Glutamatergic neuron (in vitro differentiated cells): ENCODE data around the gene MBL2. TPM values are rescaled to one million over a fixed set of nuclear protein-coding genes. Genes with fewer than 3 reads are reported as not detected.
A peak's percentile ranks its signal among the peaks of the same experiment; 100 is the strongest.

Experiments
- DNase-seq: peaks from one replicate; pipeline ENCODE4 v3.0.0; 2022
- H3K27ac Mint-ChIP-seq: one replicate; pipeline ENCODE4 v1.8.0; 2020; ENCODE audit warnings: mild to moderate bottlenecking, mixed read lengths, inconsistent platforms; ENCODE audit not compliant: unreplicated experiment
- H3K27me3 Mint-ChIP-seq: one replicate; pipeline ENCODE4 v1.8.0; 2020; ENCODE audit warnings: mild to moderate bottlenecking, moderate library complexity, mixed read lengths, inconsistent platforms; ENCODE audit not compliant: unreplicated experiment
- H3K36me3 Mint-ChIP-seq: one replicate; pipeline ENCODE4 v1.8.0; 2020; ENCODE audit warnings: mild to moderate bottlenecking, mixed read lengths, inconsistent platforms; ENCODE audit not compliant: unreplicated experiment
- H3K4me1 Mint-ChIP-seq: one replicate; pipeline ENCODE4 v1.8.0; 2020; ENCODE audit warnings: mild to moderate bottlenecking, low read depth, mixed read lengths, inconsistent platforms; ENCODE audit not compliant: unreplicated experiment
- H3K4me3 Mint-ChIP-seq: one replicate; pipeline ENCODE4 v1.8.0; 2020; ENCODE audit warnings: mild to moderate bottlenecking, mixed read lengths, inconsistent platforms; ENCODE audit not compliant: unreplicated experiment
- H3K9me3 Mint-ChIP-seq: one replicate; pipeline ENCODE4 v1.8.0; 2020; ENCODE audit warnings: mild to moderate bottlenecking, moderate library complexity, mixed read lengths, inconsistent platforms; ENCODE audit not compliant: unreplicated experiment
- long read RNA-seq: library from polyadenylated mRNA; unstranded; transcript quantifications from one replicate; pipeline ENCODE4 v2.0.0, GENCODE V29; 2020; ENCODE audit not compliant: unreplicated experiment
- total RNA-seq: library from RNA; stranded (reverse); fragmentation: NEBNext Ultra II Directional; extraction: Animal tissue kit (Norgen Biotek cat#: 25700); gene quantifications from one replicate; pipeline ENCODE4 v1.2.1, GENCODE V29; 2021; ENCODE audit not compliant: unreplicated experiment
- TF ChIP-seq, protein P1 (sequence below): fragments of 200-600 bp; sonication (generic); IDR thresholded peaks from one replicate; pipeline ENCODE4 v1.5.0; 2021; ENCODE audit not compliant: partially characterized antibody, unreplicated experiment

The MBL2 gene
- not detected for total RNA-seq
- long read RNA-seq = 0 reads

DNA sequence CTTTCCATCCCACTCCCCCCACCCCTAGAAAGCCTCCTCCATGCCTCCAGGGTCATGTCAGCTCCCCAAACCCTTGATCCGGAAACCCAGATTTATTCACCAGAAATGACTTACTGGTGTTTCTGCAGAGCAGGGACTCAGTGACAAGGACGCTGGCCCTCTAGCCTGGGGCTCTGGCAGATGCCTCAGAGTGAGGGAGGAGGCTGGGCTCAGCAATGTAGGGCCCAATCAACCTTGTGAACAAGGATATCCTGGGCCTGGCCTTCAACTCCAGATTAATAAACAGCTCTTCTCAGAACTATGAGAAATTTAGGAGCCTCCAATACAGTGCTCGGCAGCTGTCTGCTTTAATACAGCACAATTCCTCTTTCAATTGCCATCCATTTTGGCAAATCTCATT lies at the start of gene MBL2:
MBL2 (minus strand) TSS at position 162 of the 400 bp plus-strand sequence. CDS start 1,149 bp downstream, outside the sequence.
- no peaks in the 10 kb centered on the region for H3K9me3 Mint-ChIP-seq

DNA sequence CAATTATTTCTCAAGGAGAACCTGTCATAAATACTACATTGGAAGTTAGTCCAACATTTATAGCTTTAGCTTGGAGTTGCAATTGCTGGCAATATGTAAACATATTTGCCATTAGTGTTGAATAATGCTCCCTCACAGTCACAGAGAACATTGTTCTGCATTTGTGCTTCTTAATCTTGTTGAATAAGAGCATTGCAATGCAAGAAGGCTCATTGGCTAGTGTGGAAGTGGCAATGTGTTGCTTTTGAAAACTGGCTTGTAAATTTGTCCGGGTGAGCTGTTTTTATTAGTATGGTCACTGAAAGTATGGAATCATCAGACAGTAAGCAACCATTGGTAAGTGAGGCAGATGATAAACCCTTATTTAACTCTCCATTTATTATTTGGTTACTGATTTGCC lies 47.7 kb upstream of the MBL2 start:
- no peak for DNase-seq
- TF ChIP-seq, protein P1, sequence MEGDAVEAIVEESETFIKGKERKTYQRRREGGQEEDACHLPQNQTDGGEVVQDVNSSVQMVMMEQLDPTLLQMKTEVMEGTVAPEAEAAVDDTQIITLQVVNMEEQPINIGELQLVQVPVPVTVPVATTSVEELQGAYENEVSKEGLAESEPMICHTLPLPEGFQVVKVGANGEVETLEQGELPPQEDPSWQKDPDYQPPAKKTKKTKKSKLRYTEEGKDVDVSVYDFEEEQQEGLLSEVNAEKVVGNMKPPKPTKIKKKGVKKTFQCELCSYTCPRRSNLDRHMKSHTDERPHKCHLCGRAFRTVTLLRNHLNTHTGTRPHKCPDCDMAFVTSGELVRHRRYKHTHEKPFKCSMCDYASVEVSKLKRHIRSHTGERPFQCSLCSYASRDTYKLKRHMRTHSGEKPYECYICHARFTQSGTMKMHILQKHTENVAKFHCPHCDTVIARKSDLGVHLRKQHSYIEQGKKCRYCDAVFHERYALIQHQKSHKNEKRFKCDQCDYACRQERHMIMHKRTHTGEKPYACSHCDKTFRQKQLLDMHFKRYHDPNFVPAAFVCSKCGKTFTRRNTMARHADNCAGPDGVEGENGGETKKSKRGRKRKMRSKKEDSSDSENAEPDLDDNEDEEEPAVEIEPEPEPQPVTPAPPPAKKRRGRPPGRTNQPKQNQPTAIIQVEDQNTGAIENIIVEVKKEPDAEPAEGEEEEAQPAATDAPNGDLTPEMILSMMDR = no peak
- no peaks in the 10 kb centered on the region for H3K36me3 Mint-ChIP-seq
- H3K27me3 Mint-ChIP-seq = no peaks in the 10 kb centered on the region
- no peak overlapping the region for H3K4me3 Mint-ChIP-seq
- no peaks in the 10 kb centered on the region for H3K9me3 Mint-ChIP-seq
- peaks cover 4% of the 10 kb centered on the region for H3K4me1 Mint-ChIP-seq
- H3K27ac Mint-ChIP-seq = no peak overlapping the region

More for the DNA sequence above, at the start of gene MBL2:
- no peak for DNase-seq
- Mint-ChIP-seq H3K27me3 (no peaks in the 10 kb centered on the region), H3K27ac (no peak within 1 kb of the TSS), H3K4me3 (no peak within 1 kb of the TSS), H3K36me3 (peaks cover 4% of the 10 kb centered on the region), H3K4me1 (peaks cover 2% of the 10 kb centered on the region)
- TF ChIP-seq, protein P1 = no peak

DNA sequence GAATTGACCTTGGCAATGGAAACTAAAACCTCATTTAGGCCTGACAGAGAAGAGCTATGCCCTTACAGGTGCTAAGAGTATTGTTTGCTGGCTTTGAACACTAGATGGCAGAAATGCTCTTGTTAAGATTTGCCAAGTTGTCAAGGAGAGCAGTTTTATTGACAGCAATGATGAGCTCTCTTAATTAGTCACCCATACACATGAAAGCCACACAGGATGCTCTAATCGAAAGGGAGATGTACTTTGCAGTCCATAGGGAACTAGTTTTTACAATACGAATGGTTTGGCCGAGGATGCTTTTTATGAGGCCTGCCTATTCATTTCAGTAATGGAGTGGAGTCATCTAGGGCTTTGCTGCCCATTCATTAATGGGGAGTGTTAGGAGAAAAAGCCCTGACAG lies 45.4 kb upstream of the MBL2 start:
- DNase-seq = no peak
- H3K4me3 Mint-ChIP-seq = no peak overlapping the region

DNA sequence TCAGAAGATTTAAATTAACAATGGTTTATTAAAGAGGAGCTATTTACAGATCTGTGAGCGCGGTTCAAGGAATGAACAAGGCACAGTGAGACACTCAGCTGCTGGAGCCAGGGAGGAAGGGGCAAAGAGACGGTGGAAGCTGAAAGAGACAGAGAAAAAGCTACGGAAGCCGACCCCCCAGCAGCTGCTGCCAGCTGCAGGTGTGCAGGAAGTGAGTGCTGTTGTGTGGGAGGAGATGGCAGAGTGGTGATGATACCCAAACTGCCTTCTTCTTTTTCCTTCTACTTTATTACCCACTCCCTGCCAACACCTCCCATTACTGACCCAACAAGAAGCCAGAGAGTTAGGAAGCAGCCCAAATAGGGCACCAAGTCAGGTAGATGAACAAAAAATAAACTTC lies 41.9 kb upstream of the MBL2 start:
- Mint-ChIP-seq H3K4me1 (peaks cover 4% of the 10 kb centered on the region), H3K9me3 (no peaks in the 10 kb centered on the region), H3K36me3 (no peaks in the 10 kb centered on the region), H3K4me3 (no peak overlapping the region), H3K27ac (no peak overlapping the region), H3K27me3 (no peaks in the 10 kb centered on the region)
- DNase-seq = no peak
- TF ChIP-seq, protein P1 = no peak

More for the DNA sequence above, 45.4 kb upstream of the MBL2 start:
- TF ChIP-seq, protein P1 = peak; percentile 36
- Mint-ChIP-seq H3K27me3 (no peaks in the 10 kb centered on the region), H3K36me3 (no peaks in the 10 kb centered on the region), H3K4me1 (peaks cover 4% of the 10 kb centered on the region), H3K27ac (no peak overlapping the region), H3K9me3 (no peaks in the 10 kb centered on the region)

DNA sequence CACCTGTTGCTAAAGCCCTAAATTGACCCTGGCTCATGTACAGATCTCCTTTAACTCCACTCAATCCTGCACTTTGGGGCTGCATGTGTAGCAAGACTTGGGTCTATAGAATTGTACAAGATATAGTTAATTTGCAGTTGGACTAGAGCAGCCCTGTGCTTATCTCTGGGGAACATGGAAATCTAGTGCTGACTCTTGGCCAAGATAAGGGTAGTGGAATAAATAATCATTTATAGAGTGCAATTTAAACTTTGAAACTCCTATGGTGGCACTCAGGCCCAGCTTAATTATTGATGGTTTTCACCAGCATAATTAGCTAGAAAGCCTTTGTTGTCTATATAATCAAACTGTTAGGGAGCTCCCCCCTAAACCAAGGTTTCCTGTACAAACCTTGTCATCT lies 39.2 kb upstream of the MBL2 start:
- no peak for DNase-seq
- TF ChIP-seq, protein P1 = no peak
- Mint-ChIP-seq H3K9me3 (no peaks in the 10 kb centered on the region), H3K4me3 (no peak overlapping the region), H3K27ac (no peak overlapping the region), H3K36me3 (no peaks in the 10 kb centered on the region), H3K27me3 (no peaks in the 10 kb centered on the region), H3K4me1 (no peaks in the 10 kb centered on the region)
